ENCODE data around the gene PTPN7.

Gene PTPN7

GRCh38 chr1:202165942-202166843, 5.8 kb upstream of the PTPN7 start:
- DNase-seq, result no peak

- DNase-seq, result no peak
These were observed 5.0 kb upstream of the PTPN7 start for GRCh38 chr1:202165267-202165941.

GRCh38 chr1:202164271-202165037, 4.1 kb upstream of the PTPN7 start:
- DNase-seq, result no peak

GRCh38 chr1:202163281-202164270, 3.2 kb upstream of the PTPN7 start:
- no peak for DNase-seq

- DNase-seq, result no peak
These were observed 2.2 kb upstream of the PTPN7 start for GRCh38 chr1:202162418-202163280.

- DNase-seq, result no peak
These were observed 1.6 kb upstream of the PTPN7 start for GRCh38 chr1:202162047-202162417.

GRCh38 chr1:202161151-202162046, 997 bp upstream of the PTPN7 start:
- DNase-seq, result no peak

- no peak for DNase-seq
These were observed 649 bp downstream of the PTPN7 start for GRCh38 chr1:202159534-202160371.

- DNase-seq, result no peak
These were observed 1.4 kb downstream of the PTPN7 start for GRCh38 chr1:202158810-202159533.

- no peak for DNase-seq
These were observed 2.5 kb downstream of the PTPN7 start for GRCh38 chr1:202157945-202158344.

GRCh38 chr1:202156590-202156989, 3.8 kb downstream of the PTPN7 start:
- no peak for DNase-seq

- DNase-seq, result peak; percentile 76
These were observed 4.9 kb downstream of the PTPN7 start for GRCh38 chr1:202155478-202156021.

- peak; percentile 88 for DNase-seq
These were observed 5.5 kb downstream of the PTPN7 start for GRCh38 chr1:202154766-202155477.

- no peak for DNase-seq
These were observed 6.1 kb downstream of the PTPN7 start for GRCh38 chr1:202154148-202154765.

- DNase-seq, result no peak
These were observed 7.1 kb downstream of the PTPN7 start for GRCh38 chr1:202153284-202153683.

GRCh38 chr1:202152399-202152798, 8.0 kb downstream of the PTPN7 start:
- no peak for DNase-seq

GRCh38 chr1:202151045-202151444, 9.4 kb downstream of the PTPN7 start:
- DNase-seq, result no peak

All from NCI-H69 (cell line).